Prostate gland (tissue), 2 donors: ENCODE results near the gene SLC41A2. TPM values are rescaled to one million over a fixed set of nuclear protein-coding genes. Genes with fewer than 3 reads are reported as not detected.
A peak's percentile ranks its signal among the peaks of the same experiment; 100 is the strongest.

ENCODE experiments used
- DNase-seq: peaks from one replicate; pipeline ENCODE4 v3.0.0-alpha.2; 2019; ENCODE audit warnings: low spot score
- H3K27ac ChIP-seq, 2 donors: fragments of 200-600 bp; sonication (generic); 2 replicates each; pipeline ENCODE4 v1.5.1; 2017 to 2019
- H3K27me3 ChIP-seq: fragments of 200-600 bp; sonication (generic); replicated peaks from 2 replicates; pipeline ENCODE4 v1.5.1; 2019; ENCODE audit not compliant: insufficient read depth
- H3K36me3 ChIP-seq, 2 donors: fragments of 200-600 bp; sonication (generic); 1 replicate in 1 of 2; 2 replicates in 1 of 2; pipeline versions ENCODE4 v1.5.1 to v1.8.1; 2017 to 2019
- H3K4me1 ChIP-seq: fragments of 200-600 bp; sonication (generic); replicated peaks from 2 replicates; pipeline ENCODE4 v1.5.1; 2019
- H3K4me3 ChIP-seq, 2 donors: fragments of 200-600 bp; sonication (generic); 2 replicates each; pipeline ENCODE4 v1.5.1; 2017 to 2019
- H3K9me3 ChIP-seq: fragments of 200-600 bp; sonication (generic); 2 replicates; pipeline ENCODE4 v1.5.1; 2017
- POLR2A ChIP-seq: fragments of 450-650 bp; IDR thresholded peaks from one replicate; pipeline ENCODE4 v1.6.1; 2016; ENCODE audit warnings: antibody characterized with exemption, mild to moderate bottlenecking
- POLR2AphosphoS5 ChIP-seq: sonication (generic); formaldehyde crosslinking; IDR thresholded peaks from one replicate; pipeline ENCODE4 v1.6.1; 2017; ENCODE audit warnings: antibody characterized with exemption
- WGBS: methylation state at CpG from one replicate; pipeline ENCODE4 v1.1.5; 2018; 5-methylcytosine and 5-hydroxymethylcytosine counted together
- intact Hi-C: fragments of 100-400 bp; cut with DNase I; formaldehyde crosslinking; loops from one replicate; pipeline ENCODE4 v1.14.2; 2022
- total RNA-seq, 2 donors: library from RNA; depleted of rRNA; stranded (reverse); fragments of >200 nt; gene quantifications; one replicate each; pipeline ENCODE4 v1.1.0, GENCODE V29; 2016
- TF ChIP-seq, protein P1 (sequence below), 4 experiments: fragments of 200-600 bp in 2 of 4; fragments of 450-650 bp in 2 of 4; sonication (generic) in 2 of 4; IDR thresholded peaks; 1 replicate in 3 of 4; 2 replicates in 1 of 4; pipeline ENCODE4 v1.5.1; 2016 to 2019; ENCODE audit warnings: antibody characterized with exemption in 4 of 4, mild to moderate bottlenecking in 2 of 4, moderate library complexity in 2 of 4

SLC41A2 gene, protein sequence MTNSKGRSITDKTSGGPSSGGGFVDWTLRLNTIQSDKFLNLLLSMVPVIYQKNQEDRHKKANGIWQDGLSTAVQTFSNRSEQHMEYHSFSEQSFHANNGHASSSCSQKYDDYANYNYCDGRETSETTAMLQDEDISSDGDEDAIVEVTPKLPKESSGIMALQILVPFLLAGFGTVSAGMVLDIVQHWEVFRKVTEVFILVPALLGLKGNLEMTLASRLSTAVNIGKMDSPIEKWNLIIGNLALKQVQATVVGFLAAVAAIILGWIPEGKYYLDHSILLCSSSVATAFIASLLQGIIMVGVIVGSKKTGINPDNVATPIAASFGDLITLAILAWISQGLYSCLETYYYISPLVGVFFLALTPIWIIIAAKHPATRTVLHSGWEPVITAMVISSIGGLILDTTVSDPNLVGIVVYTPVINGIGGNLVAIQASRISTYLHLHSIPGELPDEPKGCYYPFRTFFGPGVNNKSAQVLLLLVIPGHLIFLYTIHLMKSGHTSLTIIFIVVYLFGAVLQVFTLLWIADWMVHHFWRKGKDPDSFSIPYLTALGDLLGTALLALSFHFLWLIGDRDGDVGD
- total RNA-seq, result 10 to 100 TPM; 10.3 to 18.7 TPM

DNA sequence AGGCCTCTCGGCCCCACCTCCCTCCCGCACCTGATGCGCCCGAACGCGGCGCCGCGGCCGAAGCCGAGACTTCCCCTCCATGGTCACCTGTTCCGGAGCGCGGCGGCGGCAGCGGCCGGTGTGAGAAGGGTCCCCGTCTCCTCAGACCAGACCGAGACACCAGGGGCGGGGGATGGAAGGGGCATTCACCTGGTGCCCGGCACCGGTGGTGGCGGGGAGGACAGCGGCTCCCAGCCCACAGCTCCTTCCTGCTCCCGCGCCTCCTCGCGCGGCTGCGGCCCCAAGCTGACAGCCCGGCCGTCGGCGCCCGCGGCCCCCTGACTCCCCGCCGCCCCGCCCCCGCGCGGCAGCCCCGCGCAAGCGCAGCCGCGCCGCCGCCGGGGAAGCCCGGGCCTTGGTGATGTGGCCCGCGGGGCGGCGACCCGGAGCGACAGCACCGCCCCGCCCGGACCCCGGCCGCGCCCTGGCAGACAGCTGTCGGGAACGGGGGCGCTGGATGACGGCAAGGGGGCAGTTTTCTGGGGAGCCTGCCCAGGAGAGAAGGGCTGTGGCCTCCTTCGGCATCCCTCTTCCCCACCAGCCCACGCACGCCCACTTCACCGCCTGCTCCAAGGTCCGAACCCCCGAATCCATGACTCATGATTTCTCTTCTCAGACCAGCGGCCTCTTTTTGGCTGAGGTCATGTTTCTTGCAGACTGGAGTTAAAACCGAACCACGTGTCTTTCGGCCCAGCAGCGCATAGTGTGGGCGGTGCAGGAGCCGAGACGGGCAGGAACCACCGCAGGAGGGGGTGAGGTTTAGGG, at the start of gene SLC41A2:
TSS of gene SLC41A2 (minus strand) at position 290 of the 804 bp plus-strand sequence. CDS start 29,763 bp downstream, outside the sequence.
- Histone ChIP-seq H3K4me3 (peak within 1 kb of the TSS; percentile 59 to 62), H3K9me3 (no peaks in the 10 kb centered on the region), H3K27ac (peak within 1 kb of the TSS; percentile 47 to 70), H3K27me3 (no peaks in the 10 kb centered on the region), H3K36me3 (no peaks in the 10 kb centered on the region), H3K4me1 (no peaks in the 10 kb centered on the region)
- under 1% methylated on average over 66 of the region's 83 CpGs for WGBS
- peak; percentile 46 for DNase-seq
- intact Hi-C loops, result no loop called here
- TF ChIP-seq POLR2A, result peak; percentile 29
- peak; percentile 28 for TF ChIP-seq POLR2AphosphoS5
- TF ChIP-seq, protein P1, sequence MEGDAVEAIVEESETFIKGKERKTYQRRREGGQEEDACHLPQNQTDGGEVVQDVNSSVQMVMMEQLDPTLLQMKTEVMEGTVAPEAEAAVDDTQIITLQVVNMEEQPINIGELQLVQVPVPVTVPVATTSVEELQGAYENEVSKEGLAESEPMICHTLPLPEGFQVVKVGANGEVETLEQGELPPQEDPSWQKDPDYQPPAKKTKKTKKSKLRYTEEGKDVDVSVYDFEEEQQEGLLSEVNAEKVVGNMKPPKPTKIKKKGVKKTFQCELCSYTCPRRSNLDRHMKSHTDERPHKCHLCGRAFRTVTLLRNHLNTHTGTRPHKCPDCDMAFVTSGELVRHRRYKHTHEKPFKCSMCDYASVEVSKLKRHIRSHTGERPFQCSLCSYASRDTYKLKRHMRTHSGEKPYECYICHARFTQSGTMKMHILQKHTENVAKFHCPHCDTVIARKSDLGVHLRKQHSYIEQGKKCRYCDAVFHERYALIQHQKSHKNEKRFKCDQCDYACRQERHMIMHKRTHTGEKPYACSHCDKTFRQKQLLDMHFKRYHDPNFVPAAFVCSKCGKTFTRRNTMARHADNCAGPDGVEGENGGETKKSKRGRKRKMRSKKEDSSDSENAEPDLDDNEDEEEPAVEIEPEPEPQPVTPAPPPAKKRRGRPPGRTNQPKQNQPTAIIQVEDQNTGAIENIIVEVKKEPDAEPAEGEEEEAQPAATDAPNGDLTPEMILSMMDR (IDR thresholded peaks at IDR 0.05), result peak in 3 of 4 experiments; percentile 5 to 38 (median 6)

DNA sequence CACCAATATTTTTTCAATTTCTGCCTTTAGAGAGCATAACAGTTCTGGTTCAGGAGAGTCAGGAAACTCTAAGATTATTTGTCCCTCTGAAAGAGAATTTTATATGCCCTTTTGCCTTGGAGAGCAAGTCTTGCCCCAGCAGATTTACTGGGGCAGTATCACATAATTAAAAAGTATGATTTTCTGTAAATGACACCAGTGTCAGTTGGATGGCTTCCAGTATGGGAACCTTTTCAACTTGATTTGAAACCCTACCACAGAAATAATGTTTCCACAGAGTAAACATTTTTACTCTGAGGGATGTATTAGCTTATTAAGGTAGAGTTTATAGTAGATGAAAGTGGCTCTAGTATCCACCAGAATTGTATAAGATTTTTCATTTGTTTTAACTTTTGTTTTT, 43.4 kb upstream of the SLC41A2 start:
- DNase-seq, result no peak
- H3K27ac ChIP-seq, result no peak overlapping the region
- no peaks in the 10 kb centered on the region for H3K9me3 ChIP-seq
- H3K4me3 ChIP-seq, result no peak overlapping the region
- H3K27me3 ChIP-seq, result no peaks in the 10 kb centered on the region
- TF ChIP-seq POLR2A (no peak), POLR2AphosphoS5 (no peak)
- TF ChIP-seq, protein P1 (IDR thresholded peaks at IDR 0.05), result no peak
- intact Hi-C loops, result no loop called here
- no peaks in the 10 kb centered on the region for H3K4me1 ChIP-seq
- no peaks in the 10 kb centered on the region for H3K36me3 ChIP-seq

DNA sequence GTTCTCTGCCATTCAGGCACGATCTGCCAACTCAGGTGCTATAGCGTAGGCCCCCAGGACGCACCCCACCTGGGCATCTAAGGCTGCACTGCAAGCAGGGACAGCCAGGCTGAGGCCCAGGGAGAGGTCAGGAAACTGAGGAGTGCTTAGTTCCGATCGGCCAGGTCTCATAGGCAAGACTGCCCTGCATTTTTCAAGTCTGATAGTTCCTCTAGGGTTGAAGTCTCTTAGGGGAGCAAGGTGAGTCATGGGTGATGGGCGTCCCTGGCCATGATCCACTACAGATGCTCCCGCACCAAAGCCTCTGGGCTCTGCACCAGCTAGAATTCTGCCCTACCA, 41.2 kb upstream of the SLC41A2 start:
- H3K9me3 ChIP-seq, result no peaks in the 10 kb centered on the region
- intact Hi-C loops, result no loop called here
- no peaks in the 10 kb centered on the region for H3K27me3 ChIP-seq
- TF ChIP-seq, protein P1 (IDR thresholded peaks at IDR 0.05), result no peak
- TF ChIP-seq POLR2A, result no peak
- no peak for TF ChIP-seq POLR2AphosphoS5
- DNase-seq, result no peak
- no peak overlapping the region for H3K27ac ChIP-seq
- 68% methylated on average over 7 of the region's 7 CpGs for WGBS
- no peaks in the 10 kb centered on the region for H3K4me1 ChIP-seq
- no peak overlapping the region for H3K4me3 ChIP-seq
- no peaks in the 10 kb centered on the region for H3K36me3 ChIP-seq

DNA sequence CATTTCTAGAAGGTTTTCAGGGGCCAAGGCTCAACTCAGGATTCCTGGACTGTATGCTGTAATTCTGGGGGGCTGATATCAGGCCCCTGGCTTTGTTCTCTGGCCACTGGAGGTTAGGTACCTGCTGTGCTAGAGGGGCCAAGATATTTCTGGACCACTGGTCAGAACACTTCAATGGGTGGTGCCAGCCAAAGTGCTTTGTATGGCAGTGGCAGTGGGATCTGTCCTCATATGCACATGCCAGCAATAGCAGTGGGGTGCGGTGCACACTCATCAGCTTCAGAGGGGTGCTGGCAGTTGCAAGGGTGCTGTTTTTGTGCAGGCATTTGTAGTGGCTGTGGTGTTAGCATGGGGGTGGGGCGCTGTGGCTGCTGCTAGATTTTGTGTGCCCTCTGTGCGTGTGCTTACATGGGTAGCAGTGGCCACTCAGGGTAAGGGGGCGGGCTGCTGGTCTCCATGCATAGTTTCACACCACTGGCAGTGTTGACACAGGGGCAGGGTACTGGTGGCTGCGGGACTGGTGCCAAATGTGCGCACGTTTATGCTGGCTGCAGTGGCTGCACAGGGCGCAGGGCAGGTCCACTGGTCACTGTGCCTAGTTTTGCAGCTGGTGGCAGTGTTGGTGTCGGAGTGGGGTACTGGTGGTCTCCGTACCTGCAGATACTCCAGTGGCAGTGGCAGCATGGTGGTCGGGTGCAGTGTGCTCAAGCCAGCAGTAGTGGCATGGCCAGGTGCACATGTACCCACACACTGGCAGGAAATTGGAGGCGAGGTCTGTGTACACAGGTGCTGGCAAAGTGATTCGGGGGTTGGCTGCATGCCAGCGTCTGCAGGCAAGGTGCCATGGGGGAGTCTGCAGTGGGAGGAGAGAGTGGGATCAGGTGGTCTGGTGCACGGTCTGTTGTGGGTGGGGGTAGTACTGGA, 40.6 kb upstream of the SLC41A2 start:
- no peaks in the 10 kb centered on the region for H3K9me3 ChIP-seq
- H3K4me3 ChIP-seq, result no peak overlapping the region
- no peak for DNase-seq
- no peak overlapping the region for H3K27ac ChIP-seq
- 57% methylated on average over 14 of the region's 15 CpGs for WGBS
- no peaks in the 10 kb centered on the region for H3K36me3 ChIP-seq
- intact Hi-C loops, result no loop called here
- TF ChIP-seq, protein P1 (IDR thresholded peaks at IDR 0.05), result no peak
- TF ChIP-seq POLR2A (no peak), POLR2AphosphoS5 (no peak)
- H3K4me1 ChIP-seq, result no peaks in the 10 kb centered on the region
- H3K27me3 ChIP-seq, result no peaks in the 10 kb centered on the region
